ENCODE measurements around the gene CCL20. TPM values are rescaled to one million over a fixed set of nuclear protein-coding genes. Genes with fewer than 3 reads are reported as not detected.
"Not testable (repeated sequence)": the region's sequence is repeated elsewhere in the genome, so short reads cannot be mapped to it uniquely, and the experiment has no call there.

Gene CCL20, protein sequence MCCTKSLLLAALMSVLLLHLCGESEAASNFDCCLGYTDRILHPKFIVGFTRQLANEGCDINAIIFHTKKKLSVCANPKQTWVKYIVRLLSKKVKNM
- total RNA-seq (2014; rRNA removed; shearing (Covaris generic)): 3.8 and 4.0 TPM in 2 replicates

DNA sequence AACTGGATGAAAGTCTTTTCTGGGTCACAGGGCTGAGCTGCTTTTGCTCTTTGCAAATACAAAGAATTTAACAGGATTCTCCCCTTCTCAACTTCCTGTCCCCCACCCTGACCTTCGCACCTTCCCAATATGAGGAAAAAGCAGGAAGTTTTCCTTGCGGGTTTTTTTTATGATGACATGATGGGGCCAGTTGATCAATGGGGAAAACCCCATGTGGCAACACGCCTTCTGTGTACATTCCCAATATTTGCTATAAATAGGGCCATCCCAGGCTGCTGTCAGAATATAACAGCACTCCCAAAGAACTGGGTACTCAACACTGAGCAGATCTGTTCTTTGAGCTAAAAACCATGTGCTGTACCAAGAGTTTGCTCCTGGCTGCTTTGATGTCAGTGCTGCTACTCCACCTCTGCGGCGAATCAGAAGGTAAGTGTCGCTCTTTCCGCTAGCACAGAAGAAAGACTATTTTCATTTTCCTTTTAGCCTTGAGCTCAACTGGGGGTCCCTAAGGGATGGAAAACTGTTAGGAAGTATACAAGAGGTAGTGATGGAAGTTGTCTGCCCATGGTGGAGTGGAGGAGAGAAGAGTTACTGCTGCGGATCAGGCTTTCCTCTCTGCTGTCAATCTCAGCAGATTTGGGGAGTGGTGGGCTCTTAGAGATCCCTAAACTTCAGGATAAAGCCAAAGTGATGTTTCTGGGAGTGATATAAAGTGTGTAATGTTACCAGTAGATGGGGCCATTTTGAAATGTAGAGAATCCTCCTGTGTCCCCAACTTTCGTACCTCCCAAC lies at the start of gene CCL20:
TSS of gene CCL20 (plus strand) at position 281 of the 792 bp plus-strand sequence. CDS start at position 351, 70 bp downstream.
- no peak for DNase-seq (ENCODE audit: low read depth)

DNA sequence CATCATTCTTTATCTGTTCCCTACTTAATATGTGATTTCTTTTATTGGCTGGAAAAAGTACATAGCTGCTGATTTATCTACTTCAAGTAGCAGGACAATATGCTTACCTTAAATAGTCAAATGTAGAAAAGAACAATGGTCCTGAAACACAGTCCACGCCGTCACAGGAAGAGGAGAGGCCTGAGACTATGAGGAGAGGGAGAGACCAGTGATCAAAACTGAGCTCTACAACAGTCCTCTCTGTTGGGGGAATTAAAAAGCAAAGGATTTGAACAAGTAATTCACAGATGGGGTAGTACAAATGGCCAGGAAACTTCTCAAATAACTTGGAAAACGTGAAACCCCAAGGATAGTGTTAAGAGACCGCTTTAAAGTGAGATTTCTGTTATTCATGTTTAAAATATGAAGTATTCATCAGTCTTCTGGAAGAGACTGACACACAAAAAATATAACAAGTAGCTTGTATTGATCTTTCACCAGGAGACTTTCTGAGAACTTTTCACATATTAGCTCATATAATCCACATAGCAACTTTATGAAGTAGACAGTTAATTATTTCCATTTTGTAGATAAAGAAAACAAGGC lies 47.8 kb upstream of the CCL20 start:
- DNase-seq (ENCODE audit: low read depth): no peak

DNA sequence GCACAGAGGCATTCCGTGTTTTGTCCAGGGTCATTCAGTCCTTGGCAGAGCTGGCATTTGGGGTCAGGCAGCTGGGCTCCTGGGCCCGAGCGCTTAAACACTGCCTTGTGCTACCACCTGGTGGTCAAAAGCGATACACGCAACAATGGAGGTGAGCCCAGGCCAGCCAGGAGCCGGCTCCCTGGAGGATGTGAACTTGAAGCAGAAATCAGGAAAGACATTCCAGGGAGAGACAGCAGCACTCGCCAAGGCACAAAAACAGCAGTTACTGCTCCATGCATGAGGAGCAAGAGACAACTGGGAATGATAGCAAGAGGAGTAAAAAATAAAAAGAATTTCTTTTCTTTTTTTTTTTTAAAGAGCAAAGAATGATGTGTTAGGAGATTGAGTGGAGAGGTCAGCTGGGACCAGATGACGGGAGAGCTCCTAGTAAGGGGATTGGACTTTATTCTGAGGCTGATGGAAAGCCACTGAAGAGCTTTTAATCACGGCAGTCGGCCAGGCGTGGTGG lies 47.2 kb upstream of the CCL20 start:
- DNase-seq (ENCODE audit: low read depth): peak; percentile 81

- DNase-seq (ENCODE audit: low read depth): no peak
Measured at GRCh38 chr2:227767830-227768229, 45.8 kb upstream of the CCL20 start.

DNA sequence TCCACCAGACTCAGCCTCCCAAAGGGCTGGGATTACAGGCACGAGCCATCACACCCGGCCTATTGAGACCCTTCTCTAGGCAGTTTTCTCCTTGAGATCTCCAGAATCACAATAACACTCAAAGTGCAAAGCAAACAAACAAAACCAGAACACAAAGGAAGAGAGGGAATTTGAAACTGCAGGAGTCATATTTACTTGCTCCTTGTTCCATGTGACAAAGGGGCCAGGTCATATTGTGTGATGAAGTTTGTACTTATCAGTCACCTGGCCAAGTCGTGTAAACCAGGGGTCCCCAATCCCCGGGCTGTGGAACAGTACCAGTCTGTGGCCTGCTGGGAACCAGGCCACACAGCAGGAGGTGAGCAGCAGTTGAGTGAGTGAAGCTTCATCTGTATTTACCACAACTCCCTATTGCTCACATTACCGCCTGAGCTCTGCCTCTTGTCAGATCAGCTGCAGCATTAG lies 41.4 kb upstream of the CCL20 start:
- DNase-seq (ENCODE audit: low read depth): peak; percentile 5

DNA sequence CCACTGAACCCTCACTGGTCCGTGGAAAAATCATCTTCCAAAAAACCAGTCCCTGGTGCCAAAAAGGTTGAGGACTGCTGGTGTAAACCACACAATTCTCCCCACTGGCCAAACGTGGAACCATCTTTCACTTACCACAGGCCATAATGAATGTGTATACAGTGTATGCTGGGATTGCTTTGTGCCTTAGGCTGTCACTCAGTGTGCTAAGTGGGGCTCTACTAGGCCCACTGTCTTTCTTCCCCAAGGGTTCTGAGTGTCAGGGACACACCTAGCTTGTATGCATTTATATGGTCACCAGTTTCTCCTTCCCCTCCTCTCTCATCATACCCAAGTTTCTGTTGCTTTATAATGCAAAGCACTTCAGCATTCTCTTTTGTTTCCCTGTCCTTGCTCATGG lies 40.7 kb upstream of the CCL20 start:
- no peak for DNase-seq (ENCODE audit: low read depth)

GRCh38 chr2:227774011-227774624 lies 39.5 kb upstream of the CCL20 start:
- no peak for DNase-seq (ENCODE audit: low read depth)

DNA sequence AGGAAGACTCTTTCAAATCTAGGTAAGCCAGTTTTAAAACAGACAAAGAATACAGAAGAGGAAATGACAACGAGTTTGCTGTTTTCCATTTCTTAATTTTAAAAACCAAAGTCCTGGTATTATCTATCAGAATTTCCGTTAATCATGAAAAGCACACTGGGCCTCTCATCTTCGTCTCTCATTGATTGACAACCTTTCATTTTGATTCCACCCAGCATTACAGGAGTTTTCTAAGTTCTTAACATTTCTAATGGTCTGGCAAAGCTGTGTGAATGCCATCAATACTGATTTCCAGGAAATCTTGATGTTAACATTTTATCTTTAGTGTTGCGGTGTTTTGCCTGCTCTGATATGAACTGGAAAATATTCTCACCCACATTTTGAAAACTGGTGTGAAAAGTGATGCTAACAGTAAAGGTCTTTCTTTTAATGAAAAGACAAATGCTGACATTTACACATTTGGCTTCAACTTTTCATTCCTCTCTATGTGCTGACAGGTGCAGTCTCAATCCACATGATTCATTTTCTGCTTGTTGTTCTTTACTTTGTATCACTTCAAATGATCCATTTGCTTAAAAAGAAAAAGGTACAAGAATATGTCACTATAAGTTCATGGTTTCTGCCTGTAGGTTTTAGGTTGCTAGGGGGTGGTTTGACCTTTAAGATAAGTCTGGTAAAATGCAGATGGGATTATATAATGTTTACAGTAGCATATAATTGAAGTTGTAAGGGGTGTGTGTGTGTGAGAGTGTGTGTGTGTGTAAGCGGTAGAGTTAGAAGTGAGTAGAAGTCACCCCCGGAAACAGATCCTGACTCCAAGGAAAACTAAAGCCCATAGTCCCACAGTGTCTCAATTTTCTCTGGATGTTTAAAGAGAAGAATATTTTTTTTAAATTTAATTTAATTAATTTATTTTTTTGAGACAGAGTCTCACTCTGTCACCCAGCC lies 38.5 kb upstream of the CCL20 start:
- DNase-seq (ENCODE audit: low read depth): no peak

DNA sequence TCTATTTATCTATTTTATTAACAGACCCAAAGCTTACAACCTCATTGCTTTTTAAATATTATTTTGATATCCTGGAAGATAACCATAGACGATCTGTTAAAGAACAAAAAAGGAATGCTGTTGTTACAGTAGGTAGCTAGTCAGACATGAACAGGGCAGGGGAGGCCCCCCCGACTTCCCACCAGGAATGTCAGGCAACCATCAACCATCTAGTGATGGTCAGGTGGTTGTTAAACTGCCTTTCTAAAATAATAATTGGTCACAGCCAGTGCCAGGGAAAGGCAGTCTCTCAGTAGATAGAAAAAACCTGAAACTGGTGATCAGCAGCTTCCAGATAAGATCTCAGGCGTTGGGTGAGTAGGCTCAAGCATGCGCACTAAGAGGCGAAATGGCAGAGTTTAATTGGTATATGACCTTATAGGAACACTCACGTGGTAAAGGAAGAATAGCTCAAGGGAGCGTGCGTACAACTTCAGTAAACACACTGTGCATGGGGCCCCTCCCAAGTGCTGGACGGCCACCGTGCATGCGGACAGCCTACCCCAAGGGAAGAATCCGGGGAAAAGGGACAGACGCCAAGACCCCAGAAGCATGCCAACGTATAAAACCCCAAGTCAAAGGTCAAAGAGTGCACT lies 32.5 kb upstream of the CCL20 start:
- no peak for DNase-seq (ENCODE audit: low read depth)

- no peak for DNase-seq (ENCODE audit: low read depth)
Measured at GRCh38 chr2:227781841-227782240, 31.8 kb upstream of the CCL20 start.

DNA sequence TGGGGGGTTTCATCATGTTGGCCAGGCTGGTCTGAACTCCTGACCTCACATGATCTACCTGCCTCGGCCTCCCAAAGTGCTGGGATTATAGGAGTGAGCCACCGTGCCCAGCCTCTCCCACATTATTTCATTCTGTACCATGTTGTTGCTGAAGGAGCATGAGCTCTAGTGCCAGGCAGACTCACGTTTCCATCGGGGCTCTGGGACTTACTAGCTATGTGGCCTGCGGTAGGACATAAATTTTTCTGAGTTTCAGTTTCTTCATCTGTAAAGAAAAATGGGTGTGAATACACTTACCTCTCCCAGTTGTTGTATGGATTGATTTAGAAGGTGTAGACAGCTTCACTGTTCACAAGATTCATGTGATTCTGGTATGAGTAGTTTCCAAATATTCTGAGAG lies 30.8 kb upstream of the CCL20 start:
- no peak for DNase-seq (ENCODE audit: low read depth)

GRCh38 chr2:227783404-227784138 lies 30.1 kb upstream of the CCL20 start:
- DNase-seq (ENCODE audit: low read depth): no peak

DNA sequence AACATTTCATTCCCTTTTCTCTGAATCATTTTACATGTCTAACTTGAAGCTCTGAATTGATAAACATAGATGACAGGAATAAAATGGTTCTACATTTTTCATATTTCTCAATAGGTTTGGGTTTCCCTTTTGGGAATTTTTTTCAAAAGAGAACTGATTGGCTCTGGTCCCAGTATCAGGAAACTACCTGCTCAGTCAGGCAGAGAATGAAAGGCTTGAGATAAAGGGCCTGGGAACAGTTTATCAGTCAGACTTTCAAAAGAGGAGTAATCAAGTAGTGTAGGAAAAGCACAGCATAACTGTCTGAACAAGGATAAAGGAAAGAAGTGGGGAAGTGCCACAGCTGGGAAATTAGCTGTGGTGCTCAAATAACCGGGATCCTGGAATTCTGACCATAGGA lies 28.3 kb upstream of the CCL20 start:
- DNase-seq (ENCODE audit: low read depth): no peak

DNA sequence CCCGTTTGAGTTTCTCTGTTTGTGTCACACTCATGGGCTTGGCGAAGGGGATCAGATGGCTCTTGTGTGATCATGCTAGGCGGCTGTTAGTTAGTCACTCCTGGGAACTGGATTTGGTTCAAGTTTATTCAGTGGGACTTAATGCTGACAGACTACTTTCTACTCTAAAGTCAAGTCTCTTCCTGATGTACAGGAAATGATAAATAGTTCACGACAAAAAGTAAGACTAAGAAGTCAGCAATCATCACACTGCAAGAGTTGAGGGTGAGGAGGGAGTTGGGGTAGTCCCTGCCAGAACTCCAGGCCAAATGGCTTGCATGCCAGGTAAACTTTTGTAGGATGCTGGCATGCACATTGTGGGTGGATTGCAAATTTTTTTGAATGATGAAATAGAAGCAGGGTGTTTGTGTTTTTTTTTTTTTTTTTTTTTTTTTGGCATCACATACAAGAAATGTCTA lies 25.1 kb upstream of the CCL20 start:
- DNase-seq (ENCODE audit: low read depth): no peak

- no peak for DNase-seq (ENCODE audit: low read depth)
Measured at GRCh38 chr2:227789803-227790202, 23.8 kb upstream of the CCL20 start.

- DNase-seq (ENCODE audit: low read depth): no peak
Measured at GRCh38 chr2:227793148-227793712, 20.4 kb upstream of the CCL20 start.

GRCh38 chr2:227796045-227796711 lies 17.5 kb upstream of the CCL20 start:
- DNase-seq (ENCODE audit: low read depth): no peak

- not testable (repeated sequence) for DNase-seq (ENCODE audit: low read depth)
Measured at GRCh38 chr2:227796768-227797167, 16.9 kb upstream of the CCL20 start.

- DNase-seq (ENCODE audit: low read depth): no peak
Measured at GRCh38 chr2:227799202-227799601, 14.4 kb upstream of the CCL20 start.
